Uterus (tissue), 2 donors: ENCODE data around the gene CHST11.

Source experiments
- CTCF ChIP-seq, 4 experiments: fragments of 200-600 bp in 2 of 4; fragments of 450-650 bp in 2 of 4; sonication (generic) in 2 of 4; IDR thresholded peaks; one replicate each; pipeline ENCODE4 v1.5.1; 2016 to 2019; ENCODE audit warnings: antibody characterized with exemption in 4 of 4, mild to moderate bottlenecking in 2 of 4, moderate library complexity in 1 of 4
- POLR2A ChIP-seq, 2 donors: fragments of 450-650 bp; IDR thresholded peaks; one replicate each; pipeline ENCODE4 v1.6.1; 2016; ENCODE audit warnings: antibody characterized with exemption in 2 of 2, mild to moderate bottlenecking in 1 of 2, moderate library complexity in 1 of 2

- TF ChIP-seq CTCF (IDR thresholded peaks at IDR 0.05) (no peak), POLR2A (IDR thresholded peaks at IDR 0.05) (no peak)
Observed at GRCh38 chr12:104714369-104714768, 257.6 kb downstream of the CHST11 start.
